Activated CD8-positive, alpha-beta memory T cell treated with anti-CD3 and anti-CD28 coated beads, Interleukin-2, amount 50 U/mL, for 4 hours (primary cell): Measurements from ENCODE around the gene CYP46A1.
"Not testable (repeated sequence)": the region's sequence is repeated elsewhere in the genome, so short reads cannot be mapped to it uniquely, and the experiment has no call there.

Experiments used
- DNase-seq: peaks from one replicate; pipeline ENCODE4 v3.0.0-alpha.2; 2020

The CYP46A1 gene

DNA sequence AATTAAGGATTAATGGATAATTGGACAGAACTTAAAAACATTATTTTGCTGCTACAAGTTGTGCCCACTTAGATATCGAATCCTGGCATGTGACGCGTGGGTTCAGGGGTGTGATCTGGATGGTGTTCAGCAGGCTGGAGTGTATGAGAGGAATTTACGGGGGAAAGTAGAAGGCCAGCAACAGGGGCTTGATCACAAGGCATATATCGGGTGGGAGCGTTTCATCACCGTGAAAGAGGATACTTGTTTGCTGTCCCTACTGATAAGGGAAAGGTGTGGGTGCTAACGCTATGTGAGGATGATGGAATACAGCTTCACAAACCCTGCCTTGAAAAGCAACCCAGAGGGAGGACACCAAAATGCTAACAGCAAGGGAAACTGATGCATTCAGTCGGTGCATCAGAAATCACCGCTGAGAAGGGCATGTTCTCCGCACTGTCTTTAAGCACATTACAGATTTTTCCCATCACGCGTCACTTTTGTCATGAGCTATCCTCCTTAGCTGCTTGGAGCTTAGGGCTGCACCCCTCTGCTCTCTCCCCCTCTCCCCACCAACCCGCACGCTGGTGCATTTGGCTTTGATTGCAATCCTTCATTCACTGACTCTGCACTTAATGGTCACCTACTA lies 25.8 kb upstream of the CYP46A1 start:
- DNase-seq = no peak

DNA sequence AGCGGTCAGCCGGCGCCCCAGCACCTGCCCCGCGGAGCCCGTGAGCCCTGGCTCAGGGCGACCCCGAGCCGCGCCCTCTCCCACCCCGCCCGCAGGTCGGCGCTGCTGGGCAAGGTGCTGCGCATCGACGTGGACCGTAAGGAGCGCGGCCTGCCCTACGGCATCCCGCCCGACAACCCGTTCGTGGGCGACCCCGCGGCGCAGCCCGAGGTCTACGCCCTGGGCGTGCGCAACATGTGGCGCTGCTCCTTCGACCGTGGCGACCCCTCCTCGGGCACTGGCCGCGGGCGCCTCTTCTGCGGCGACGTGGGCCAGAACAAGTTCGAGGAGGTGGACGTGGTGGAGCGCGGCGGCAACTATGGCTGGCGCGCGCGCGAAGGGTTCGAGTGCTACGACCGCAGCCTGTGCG lies 24.8 kb upstream of the CYP46A1 start:
- no peak for DNase-seq

DNA sequence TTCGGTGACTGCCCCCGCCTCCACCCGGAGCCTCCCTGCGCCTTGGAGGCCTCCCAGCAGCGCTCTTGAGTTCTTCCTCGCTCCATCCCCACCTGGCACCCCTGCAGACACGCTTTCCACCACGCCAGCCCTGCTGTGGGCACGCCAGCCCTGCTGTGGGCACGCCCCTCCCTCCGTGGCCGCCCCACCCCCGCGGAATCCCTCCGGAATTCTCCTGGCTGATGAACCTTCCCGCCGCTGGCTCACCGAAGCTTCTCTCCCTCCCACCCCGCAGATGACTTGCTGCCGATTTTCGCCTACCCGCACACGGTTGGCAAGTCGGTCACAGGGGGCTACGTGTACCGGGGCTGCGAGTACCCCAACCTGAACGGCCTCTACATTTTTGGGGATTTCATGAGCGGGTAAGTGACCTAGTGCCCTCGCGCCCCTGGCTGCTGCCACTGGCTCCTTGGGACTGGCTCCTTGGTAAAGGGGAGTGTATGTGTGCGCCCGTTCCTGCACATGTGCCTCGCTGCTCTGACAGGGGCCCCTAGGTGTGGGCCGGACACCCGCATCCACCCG lies 24.0 kb upstream of the CYP46A1 start:
- DNase-seq = no peak

DNA sequence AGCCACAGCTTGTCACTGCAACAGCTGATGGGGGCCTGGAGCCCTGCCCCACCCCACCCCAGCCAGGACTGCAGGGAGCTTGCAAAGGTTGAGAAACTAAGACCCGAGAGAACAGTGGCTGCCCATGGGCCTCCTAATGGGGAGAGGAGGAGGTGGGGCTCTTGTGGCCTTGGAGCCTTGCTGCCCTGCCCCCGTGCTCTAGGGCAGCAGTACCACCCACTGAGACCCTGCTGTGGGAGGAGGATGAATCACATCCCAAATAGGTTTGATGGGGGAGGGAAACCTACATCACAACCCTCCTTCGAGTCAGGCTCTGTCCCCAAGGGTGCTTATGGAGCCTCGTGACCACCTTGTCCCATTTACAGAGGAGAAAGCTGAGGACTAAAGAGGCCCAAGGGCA lies 23.3 kb upstream of the CYP46A1 start:
- DNase-seq = no peak

DNA sequence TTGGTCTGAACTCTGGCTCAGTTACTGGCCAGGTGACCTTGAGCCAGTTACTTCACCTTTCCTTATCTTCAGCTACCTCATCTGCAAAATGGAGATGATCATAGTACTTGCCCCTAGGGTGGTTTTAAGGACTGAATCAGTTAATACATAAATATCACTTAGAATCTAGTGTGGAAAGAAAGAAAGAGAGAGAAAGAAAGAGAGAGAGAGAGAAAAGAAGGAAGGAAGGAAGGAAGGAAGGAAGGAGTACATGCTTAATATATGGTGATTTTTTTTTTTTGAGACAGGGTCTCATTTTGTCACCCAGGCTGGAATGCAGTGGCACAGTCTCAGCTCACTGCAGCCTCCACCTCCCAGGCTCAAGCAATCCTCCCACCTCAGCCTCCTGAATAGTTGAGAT lies 22.9 kb upstream of the CYP46A1 start:
- DNase-seq = not testable (repeated sequence)

DNA sequence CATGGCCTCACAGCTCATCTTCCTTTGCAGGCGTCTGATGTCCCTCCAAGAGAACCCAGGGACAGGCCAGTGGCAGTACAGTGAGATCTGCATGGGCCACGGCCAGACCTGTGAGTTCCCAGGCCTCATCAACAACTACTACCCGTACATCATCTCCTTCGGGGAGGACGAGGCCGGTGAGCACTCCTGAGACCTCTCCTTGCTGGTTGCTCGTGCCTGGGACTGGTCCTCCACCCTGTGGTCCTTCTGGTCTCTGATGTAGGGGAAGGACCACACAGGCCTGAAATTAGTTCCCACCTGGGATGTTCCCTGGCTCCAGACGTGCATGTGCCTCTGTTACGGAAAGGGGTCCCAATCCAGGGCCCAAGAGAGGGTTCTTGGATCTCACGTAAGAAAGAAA lies 21.3 kb upstream of the CYP46A1 start:
- DNase-seq = no peak

DNA sequence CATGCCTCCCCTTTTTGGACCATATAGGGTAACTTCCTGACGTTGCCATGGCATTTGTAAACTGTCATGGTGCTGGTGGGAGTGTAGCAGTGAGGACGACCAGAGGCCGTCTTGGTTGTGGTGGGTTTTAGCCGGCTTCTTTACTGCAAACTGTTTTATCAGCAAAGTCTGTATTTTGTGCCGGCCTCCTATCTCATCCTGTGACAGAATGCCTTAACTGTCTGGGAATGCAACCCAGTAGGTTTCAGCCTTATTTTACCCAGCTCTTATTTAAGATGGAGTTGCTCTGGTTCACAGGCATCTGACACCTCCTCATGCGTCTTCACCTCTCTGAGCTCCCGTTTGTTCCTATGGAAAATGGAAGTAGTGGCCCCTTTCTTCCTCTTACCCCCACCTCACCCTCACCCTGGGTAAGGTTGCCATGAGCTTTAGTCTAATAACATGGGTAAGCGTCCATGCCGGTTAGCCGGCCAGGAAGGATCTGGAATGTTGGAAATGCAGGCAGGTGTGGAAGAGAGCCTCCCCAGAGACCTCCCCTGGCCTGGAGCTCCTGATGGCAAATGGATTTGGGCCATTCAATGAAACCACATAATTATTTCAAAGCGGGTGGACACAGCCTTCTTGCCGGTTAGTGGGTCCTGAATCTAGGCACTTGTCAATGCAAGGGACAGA lies 20.6 kb upstream of the CYP46A1 start:
- DNase-seq = no peak

DNA sequence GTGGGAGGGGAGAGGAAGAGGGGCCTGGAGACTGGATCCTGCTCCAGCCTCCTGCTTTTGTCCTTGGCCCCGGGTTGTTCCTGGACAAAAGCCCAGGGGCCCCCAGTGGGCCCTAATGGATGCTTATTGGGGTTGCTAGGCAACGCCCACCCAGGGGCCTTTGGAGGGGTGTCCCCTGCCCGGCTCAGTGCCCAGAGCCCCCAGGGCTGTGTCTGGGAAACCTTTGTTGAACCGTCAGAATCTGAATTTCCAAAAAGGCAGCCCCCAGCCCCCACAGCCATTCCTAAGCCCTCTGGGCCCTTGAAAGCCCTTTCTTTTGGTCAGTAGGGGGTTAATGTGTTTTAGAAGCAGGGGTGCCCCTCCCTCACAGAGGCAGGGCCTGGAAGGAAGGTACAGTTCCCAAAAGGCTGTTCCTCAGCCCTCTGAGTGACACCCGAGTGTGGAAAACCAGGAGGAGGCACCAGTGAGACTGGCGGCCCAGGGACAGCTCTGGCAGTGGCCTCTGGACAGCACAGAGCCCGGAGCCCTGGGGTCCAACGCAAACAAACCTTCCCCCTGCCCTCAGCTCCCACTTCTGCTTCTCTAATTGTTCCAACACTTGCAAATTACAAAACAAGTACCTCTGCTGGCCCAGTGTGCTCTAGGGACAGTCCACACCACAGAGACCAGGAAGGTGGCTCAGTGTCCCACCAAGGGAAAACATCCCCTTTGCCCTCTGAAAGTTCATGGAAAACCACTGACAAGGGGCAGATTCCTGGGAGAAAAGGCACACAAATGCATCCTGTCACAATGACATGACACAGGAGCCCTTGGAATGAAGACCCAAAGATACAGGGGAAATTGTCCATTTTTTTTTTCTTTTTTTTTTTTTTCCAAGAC lies 19.8 kb upstream of the CYP46A1 start:
- no peak for DNase-seq

DNA sequence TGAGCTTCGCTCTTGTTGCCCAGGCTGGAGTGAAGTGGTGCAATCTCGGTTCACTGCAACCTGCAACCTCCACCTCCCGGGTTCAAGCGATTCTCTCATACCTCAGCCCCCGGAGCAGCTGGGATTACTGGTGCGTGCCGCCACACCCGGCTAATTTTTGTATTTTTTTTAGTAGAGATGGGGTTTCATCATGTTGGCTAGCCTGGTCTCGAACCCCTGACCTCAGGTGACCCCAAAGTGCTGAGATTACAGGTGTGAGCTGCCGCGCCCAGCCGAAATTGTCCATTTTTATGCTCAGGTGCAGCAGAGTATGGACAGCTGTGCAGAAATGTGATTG lies 19.2 kb upstream of the CYP46A1 start:
- DNase-seq = no peak

DNA sequence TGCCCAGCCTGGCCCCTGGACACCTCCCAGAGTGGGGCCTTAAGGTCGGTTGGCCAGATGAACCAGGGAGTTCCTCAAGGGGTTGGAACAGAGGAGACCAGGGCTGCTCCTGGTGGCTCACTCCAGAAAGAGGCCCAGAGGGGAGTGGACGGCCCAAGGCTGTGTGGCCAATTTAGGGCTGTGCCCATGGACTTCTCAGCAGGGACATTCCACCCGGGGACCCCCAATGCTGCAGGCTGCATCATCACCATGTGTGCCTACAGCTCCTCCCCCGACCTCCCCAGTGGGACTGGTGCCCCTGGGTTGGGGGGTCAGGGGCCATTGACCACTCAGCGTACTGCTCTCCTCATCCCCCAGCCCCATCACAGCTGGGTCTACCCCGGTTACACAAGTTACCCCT lies 17.6 kb upstream of the CYP46A1 start:
- no peak for DNase-seq

DNA sequence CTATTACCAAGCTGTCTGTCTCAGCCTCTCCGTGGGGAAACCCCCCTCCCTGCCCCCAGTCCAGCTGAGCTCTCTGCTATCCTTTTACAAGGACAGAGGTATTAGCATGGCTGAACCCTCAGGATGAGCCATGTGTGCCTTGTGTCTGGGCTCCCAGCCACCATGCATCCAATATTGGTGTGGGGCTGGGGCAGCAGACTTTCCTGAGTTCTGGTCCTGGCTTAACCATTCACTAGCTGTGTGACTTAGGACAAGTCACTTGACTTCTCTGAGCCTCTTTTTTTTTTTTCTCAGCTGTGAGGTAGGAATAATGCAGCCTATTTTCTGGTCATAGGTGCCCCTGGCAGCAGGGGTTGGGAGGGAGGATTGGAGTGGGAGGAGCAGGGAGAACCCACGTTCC lies 17.1 kb upstream of the CYP46A1 start:
- no peak for DNase-seq

DNA sequence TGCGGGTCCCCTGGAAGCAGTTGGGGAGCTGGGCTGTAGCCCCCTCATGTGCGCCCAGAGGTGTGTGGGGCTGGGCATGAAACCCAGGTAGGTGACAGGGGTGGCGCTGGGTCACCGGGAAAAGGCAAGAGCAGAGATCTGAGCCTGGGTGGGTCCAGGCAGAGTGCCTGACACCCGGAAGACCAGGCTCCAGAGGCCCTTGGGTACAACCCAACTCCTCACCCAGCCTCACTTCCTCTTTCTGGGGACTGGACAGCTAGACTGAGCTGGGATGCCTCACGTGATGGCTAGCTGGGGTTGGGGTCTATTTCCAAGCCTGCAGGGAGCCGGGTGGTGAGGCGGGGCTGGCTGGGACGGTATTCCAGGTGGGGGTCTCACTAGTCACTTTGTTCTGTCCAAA lies 16.3 kb upstream of the CYP46A1 start:
- no peak for DNase-seq

DNA sequence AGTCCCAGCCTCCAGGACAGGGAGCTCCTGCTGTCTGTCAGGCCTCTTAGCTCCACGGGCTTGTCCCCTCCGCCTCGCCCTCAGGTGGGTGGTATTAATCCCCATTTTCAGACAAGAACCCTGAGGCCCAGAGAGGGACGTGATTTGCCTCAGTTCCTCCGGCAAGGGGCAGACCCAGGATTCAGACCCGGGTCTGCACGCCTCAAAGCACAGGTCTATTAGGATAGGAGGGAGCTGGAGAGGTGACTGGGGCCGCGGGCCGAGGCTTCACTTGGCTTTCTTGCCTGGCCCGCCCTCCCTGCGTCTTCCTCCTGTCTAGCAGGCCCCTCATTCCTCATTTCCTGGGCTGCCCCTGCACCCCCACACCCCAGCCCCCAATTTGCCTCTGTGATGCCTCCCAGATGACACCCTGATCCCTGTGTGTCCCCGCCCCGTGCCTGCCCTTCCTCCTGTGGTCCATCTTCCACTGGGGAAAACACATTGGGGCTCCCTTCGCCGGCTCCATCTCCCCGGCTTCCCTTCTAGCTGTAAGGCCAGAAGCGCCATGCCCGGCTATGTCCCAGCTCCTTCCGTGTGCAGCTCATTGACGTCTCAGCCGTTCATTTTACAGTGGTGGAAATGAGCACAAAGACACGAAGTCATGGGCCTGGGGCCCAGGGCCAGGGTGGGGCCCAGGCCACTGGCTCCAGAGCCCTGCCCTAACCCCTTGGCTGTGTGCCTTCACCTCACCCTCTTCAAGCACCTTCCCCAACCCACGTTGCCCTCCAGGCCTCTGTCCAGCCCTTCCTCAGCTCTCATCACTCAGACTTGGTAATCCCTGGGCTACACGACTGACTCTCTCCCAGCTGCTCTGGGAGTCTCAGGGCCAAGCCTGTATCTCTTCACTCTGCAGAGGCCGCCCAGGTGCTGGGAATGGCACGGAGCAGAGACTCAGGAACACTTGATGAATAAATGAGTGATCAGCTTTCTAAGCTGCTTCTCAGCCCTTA lies 15.5 kb upstream of the CYP46A1 start:
- no peak for DNase-seq

DNA sequence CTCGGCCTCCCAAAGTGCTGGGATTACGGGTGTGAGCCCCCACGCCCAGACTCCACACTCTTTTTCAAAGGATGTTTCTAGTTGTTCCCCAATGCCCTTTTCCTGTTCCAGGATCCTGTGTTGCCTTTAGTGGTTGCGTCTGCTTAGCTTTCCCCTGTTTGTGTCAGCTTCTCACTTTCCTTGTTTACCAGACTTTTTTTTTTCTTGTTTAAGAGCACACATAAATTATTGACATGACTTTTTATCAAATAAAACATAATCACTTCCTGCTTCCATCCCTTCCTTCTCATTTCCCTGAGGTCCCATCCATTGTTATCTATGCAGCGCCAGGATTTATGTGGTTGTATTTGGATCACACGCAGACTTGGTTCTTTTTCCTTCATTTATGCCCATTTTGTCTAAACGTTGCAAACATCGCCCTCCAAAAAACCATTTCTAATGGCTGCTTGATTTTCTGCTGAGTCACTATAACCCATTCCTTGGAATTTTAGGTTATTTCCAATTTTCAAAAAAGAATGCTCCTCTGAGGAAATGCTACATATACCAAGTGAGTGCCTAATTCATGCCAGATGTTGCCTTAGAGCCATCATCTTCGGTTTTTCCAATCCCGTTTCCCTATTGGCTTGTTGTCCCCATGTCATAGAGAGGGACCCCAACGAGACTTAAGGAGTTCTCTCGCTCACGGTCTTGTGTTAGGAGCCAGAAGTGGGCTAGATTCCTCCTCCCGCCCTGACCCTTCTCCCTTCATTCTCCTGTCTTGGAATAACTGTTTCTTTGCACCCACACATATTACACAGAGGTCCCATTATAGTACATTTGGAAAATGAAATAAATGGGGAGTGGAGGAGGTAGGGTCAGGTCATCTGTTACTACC lies 13.5 kb upstream of the CYP46A1 start:
- DNase-seq = no peak

DNA sequence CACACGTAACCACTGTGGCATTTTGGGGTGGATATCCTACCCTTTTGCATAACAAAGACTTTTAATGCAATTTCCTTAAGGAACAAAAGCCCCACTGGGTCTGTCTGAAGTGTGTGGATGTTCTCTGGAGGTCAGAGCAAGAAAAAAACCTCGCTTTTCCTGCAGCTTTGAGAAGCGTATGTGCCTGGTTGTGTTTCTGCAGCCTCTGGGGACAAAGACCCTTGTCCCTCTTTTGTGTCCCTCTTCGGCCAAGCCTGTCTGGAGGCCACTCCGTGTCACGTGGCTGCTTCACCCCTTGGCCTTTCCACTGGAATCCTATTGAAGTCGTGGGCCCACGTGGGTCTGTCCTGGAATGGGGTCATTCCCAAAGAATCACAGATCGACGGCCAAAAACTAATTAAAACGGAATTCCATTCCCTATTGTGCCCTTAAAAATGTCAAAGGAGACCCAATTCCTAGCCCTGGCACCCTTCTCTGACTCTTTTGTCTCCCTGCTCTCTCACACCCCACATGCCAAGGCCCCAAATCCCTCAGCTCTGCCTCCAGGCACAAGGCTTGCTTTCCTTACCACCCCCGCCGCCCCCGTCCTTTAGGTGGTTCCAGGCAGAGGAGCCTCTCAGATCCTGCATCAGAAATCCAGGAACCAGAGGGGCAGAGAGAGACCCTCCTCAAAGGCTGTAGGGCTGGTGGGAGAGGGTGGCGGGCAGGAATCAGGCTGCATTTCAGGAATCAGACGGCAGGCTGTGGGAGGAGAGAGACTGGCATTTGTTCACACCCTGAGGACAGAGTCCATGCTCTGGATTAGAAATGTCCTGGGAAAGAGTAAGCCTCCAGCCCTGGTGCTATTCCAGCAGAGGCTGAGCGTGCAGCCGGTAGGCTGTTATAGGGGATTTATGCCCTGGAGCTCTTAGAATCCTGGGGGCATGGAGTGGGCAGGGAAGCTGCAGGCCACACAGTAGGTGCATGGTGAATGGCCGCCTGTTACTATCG lies 12.6 kb upstream of the CYP46A1 start:
- DNase-seq = no peak

DNA sequence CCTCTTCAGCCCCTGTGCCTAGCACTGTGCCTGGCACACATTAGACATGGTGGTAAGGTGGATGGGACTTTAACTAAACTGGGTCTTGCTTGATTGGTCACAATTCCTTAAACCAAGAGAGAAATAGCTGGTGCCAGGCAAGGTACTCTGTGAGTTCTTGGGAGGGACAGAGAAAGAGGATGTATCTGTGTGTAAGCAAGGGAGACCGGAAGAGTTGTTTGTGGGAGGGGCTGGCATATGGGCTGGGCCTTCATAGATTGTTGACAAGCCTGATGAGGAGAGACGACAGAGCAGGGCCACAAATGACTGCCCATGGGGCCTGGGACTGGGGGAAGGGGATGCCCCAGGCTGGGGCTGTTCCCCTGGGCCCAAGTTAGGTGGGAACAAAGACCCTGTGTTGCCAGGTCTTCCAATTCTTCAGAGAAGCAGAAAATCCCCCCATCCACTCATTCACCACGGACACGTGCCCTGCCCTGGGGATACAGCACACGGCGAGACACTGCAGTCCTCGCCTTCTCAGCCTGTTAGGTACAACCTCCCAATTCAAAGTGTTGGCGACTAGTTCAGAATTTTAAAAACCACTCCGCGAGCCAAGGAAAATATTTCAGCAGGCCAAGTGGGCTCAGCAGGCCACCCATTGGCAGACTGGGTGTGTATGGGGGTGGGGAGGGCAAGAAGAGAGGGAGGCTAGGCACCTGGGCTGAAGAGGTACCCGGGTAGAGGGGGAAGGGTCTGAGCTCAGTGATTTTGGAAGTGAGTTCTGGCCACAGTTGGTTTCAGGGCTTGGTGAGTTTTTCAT lies 11.4 kb upstream of the CYP46A1 start:
- DNase-seq = no peak

DNA sequence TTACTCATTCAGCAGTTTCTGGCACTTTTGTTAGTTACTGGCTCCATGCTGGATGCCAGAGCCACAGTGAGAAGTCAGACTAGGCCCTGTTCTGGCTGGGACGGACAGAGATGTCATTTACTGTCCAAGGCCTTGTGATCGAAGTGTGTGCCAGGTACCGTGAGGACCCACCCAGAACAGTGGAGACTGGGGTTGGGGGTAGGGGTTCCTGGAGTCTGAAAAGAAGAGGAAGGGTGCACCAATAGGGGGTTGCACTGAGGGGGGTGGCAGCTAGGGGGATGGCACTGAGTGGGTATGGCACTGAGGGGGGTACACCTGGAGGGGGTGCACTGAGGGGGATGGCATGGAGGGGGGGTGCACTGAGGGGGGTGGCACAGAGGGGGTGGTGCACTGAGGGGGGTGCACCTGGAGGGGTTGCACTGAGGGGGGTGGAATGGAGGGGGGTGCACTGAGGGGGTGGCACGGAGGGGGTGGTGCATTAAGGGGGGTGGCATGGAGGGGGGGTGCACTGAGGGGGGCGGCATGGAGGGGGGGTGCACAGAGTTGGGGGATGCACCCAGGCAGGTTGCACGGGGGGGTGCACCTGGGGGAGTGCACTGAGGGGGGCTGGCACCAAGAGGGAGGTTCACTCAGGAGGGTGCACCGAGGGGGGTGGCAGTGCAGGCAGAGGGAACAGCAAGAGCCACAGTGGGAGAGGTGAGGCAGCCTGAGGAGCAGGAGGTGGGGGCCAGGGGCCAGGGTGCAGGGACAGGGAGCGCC lies 10.6 kb upstream of the CYP46A1 start:
- DNase-seq = no peak

DNA sequence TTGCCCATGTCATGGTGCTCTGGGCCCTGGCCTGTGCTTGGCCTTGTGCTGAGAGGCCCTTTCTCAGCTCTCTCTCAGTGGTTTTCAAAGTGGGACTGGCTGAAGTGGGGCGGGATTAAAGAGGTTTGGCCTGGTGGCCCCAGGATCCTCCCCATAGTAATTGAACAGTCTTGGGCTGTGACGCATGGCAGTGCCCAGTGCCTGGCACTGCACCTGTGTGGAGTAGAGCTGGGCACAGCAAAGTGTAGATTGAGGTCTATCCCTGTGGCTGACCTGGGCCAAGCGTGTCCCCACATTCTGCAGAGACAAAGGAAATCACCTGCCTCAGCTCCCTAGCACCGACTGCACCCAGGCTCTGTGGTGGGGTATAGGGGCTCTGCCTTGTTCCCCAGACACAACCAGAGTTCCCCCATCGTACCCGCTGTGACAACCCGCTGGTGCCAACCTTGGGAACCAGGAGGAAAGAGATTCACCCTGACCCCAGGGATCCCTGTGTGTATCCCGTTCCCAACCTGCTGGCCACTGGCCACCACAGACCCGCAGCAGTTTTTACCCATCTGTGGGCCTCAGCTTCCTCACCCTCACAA lies 9.9 kb upstream of the CYP46A1 start:
- DNase-seq = no peak
